PC-9 (cell line): ENCODE results near the gene NSF. TPM values are rescaled to one million over a fixed set of nuclear protein-coding genes. Genes with fewer than 3 reads are reported as not detected.
A peak's percentile ranks its signal among the peaks of the same experiment; 100 is the strongest.

Source experiments
- BruUV-seq: library from RNA; stranded (reverse); fragments of 400-500 nt; replicated peaks from 2 replicates; lab custom pipeline; 2021; lab: Mats Ljungman, UMichigan
- CTCF ChIA-PET: fragments of 300-600 bp; sonication (Branson Sonifier 250); formaldehyde crosslinking; loops from one replicate; lab custom pipeline; 2022; ENCODE audit warnings: antibody characterized with exemption; lab: Charles Lee
- POLR2A ChIA-PET: fragments of 300-600 bp; sonication (Branson Sonifier 250); formaldehyde crosslinking; loops from one replicate; lab custom pipeline; 2022; ENCODE audit warnings: antibody characterized with exemption; ENCODE audit not compliant: unreplicated experiment; lab: Charles Lee
- DNase-seq, 2 experiments: peaks; one replicate each; pipeline versions ENCODE4 v3.0.0 to v3.0.0-alpha.2; 2015 to 2022; ENCODE audit warnings: mixed read lengths in 1 of 2
- H2AFZ ChIP-seq: fragments of 200-600 bp; sonication (generic); 2 replicates; pipeline ENCODE4 v1.8.1; 2017; ENCODE audit warnings: antibody characterized with exemption
- H3F3A ChIP-seq: fragments of 200-600 bp; sonication (generic); 2 replicates; pipeline ENCODE4 v1.8.1; 2017; ENCODE audit warnings: antibody characterized with exemption, mild to moderate bottlenecking, low read depth; ENCODE audit not compliant: insufficient read depth
- H3K27ac ChIP-seq: fragments of 200-600 bp; sonication (generic); 2 replicates; pipeline ENCODE4 v1.6.1; 2016; ENCODE audit warnings: mixed run types
- H3K27me3 ChIP-seq: fragments of 200-600 bp; sonication (generic); 2 replicates; pipeline ENCODE4 v1.6.1; 2016; ENCODE audit warnings: low read depth, mixed run types; ENCODE audit not compliant: insufficient read depth
- H3K36me3 ChIP-seq: fragments of 200-600 bp; sonication (generic); 2 replicates; pipeline ENCODE4 v1.6.1; 2016; ENCODE audit warnings: low read depth, mixed run types
- H3K4me1 ChIP-seq: fragments of 200-600 bp; sonication (generic); replicated peaks from 2 replicates; pipeline ENCODE4 v1.6.1; 2016; ENCODE audit warnings: mixed run types; ENCODE audit not compliant: insufficient read depth
- H3K4me2 ChIP-seq: fragments of 200-600 bp; sonication (generic); 2 replicates; pipeline ENCODE4 v1.6.1; 2017; ENCODE audit warnings: mixed run types
- H3K4me3 ChIP-seq: fragments of 200-600 bp; sonication (generic); 2 replicates; pipeline ENCODE4 v1.6.1; 2016; ENCODE audit warnings: mixed run types
- H3K79me2 ChIP-seq: fragments of 200-600 bp; sonication (generic); 2 replicates; pipeline ENCODE4 v1.6.1; 2017; ENCODE audit warnings: low read depth, mixed run types
- H3K9me2 ChIP-seq: fragments of 200-600 bp; sonication (generic); 2 replicates; pipeline ENCODE4 v1.8.1; 2017; ENCODE audit warnings: mild to moderate bottlenecking; ENCODE audit not compliant: insufficient read depth
- H3K9me3 ChIP-seq: fragments of 200-600 bp; sonication (generic); 2 replicates; pipeline ENCODE4 v1.8.1; 2016; ENCODE audit warnings: low read depth; ENCODE audit not compliant: insufficient read depth
- H4K20me1 ChIP-seq: fragments of 200-600 bp; sonication (generic); 2 replicates; pipeline ENCODE4 v1.8.1; 2017; ENCODE audit not compliant: insufficient read depth
- CTCF ChIP-seq: fragments of 200-600 bp; sonication (generic); conservative IDR thresholded peaks from 2 replicates; pipeline ENCODE4 v1.6.1; 2017; ENCODE audit warnings: mixed run types, antibody characterized with exemption, mild to moderate bottlenecking, moderate library complexity
- EZH2 ChIP-seq: fragments of 200-600 bp; sonication (generic); IDR thresholded peaks from 2 replicates; pipeline ENCODE4 v1.8.0; 2017; ENCODE audit warnings: antibody characterized with exemption, low read depth
- intact Hi-C: fragments of 100-400 bp; cut with micrococcal nuclease; formaldehyde crosslinking; loops from one replicate; pipeline ENCODE4 v1.10.0; 2022; ENCODE audit not compliant: unreplicated experiment
- total RNA-seq: library from RNA; stranded (reverse); gene quantifications from 2 replicates; pipeline ENCODE4 v1.2.3, GENCODE V29; 2021

Gene NSF
- total RNA-seq, 1 experiment from 2014 or later, result 40.0 TPM

- TF ChIP-seq EZH2 (no peak), CTCF (no peak)
- CTCF ChIA-PET, result no interaction called here
- H3K4me2 ChIP-seq, result peak overlapping the region; percentile 76
- peak overlapping the region; percentile 89; the same call in 1 of the 2 replicates for H3K27ac ChIP-seq
- H3K4me1 ChIP-seq, result peaks cover 40% of the 10 kb centered on the region
- peaks cover 34% of the 10 kb centered on the region for H3F3A ChIP-seq
- H3K36me3 ChIP-seq, result no peaks in the 10 kb centered on the region
- DNase-seq, result no peak
- H3K27me3 ChIP-seq, result no peaks in the 10 kb centered on the region
- intact Hi-C loops, result no loop called here
- no peaks in the 10 kb centered on the region for H4K20me1 ChIP-seq
- no peak overlapping the region for H2AFZ ChIP-seq
- no peaks in the 10 kb centered on the region for H3K79me2 ChIP-seq
- no peak overlapping the region for H3K4me3 ChIP-seq
- POLR2A ChIA-PET, result no interaction called here
- H3K9me2 ChIP-seq, result no peaks in the 10 kb centered on the region
- BruUV-seq, result no TSS peak
- no peaks in the 10 kb centered on the region for H3K9me3 ChIP-seq
These were observed 203.1 kb downstream of the NSF start for GRCh38 chr17:46793541-46793940.

GRCh38 chr17:46794318-46794717 lies 203.8 kb downstream of the NSF start:
- Histone ChIP-seq H3K27ac (peak overlapping the region; percentile 89), H3K4me2 (peak overlapping the region; percentile 76), H4K20me1 (no peaks in the 10 kb centered on the region), H3K4me3 (0 out of 2 replicates have a peak overlapping the region, but pooled peaks have one; percentile 37), H3K36me3 (no peaks in the 10 kb centered on the region), H3K27me3 (no peaks in the 10 kb centered on the region), H3K9me3 (no peaks in the 10 kb centered on the region), H3K4me1 (peaks cover 40% of the 10 kb centered on the region), H3K9me2 (no peaks in the 10 kb centered on the region), H3K79me2 (no peaks in the 10 kb centered on the region), H2AFZ (no peak overlapping the region), H3F3A (peaks cover 34% of the 10 kb centered on the region)
- ChIA-PET POLR2A (no interaction called here), CTCF (no interaction called here)
- DNase-seq, result no peak
- intact Hi-C loops, result no loop called here
- no TSS peak for BruUV-seq
- TF ChIP-seq EZH2 (no peak), CTCF (no peak)

- H4K20me1 ChIP-seq, result no peaks in the 10 kb centered on the region
- no peak for TF ChIP-seq CTCF
- TF ChIP-seq EZH2, result no peak
- DNase-seq, result peak; percentile 75 to 96
- no peaks in the 10 kb centered on the region for H3K27me3 ChIP-seq
- no peaks in the 10 kb centered on the region for H3K36me3 ChIP-seq
- H3K4me1 ChIP-seq, result peaks cover 40% of the 10 kb centered on the region
- peak overlapping the region; percentile 89 for H3K27ac ChIP-seq
- H3K79me2 ChIP-seq, result no peaks in the 10 kb centered on the region
- H2AFZ ChIP-seq, result peak overlapping the region; percentile 66
- H3K9me3 ChIP-seq, result no peaks in the 10 kb centered on the region
- BruUV-seq, result no TSS peak
- CTCF ChIA-PET, result interaction anchor here (0.6 kb wide), 1 partner anchor 27 kb away, joined by 3 read pairs; no protein-coding TSS in a partner anchor
- intact Hi-C loops, result no loop called here
- POLR2A ChIA-PET, result no interaction called here
- H3K9me2 ChIP-seq, result no peaks in the 10 kb centered on the region
- peak overlapping the region; percentile 37; the same call in 1 of the 2 replicates for H3K4me3 ChIP-seq
- H3F3A ChIP-seq, result peaks cover 34% of the 10 kb centered on the region
- peak overlapping the region; percentile 76 for H3K4me2 ChIP-seq
These were observed 205.0 kb downstream of the NSF start for GRCh38 chr17:46795379-46795952.
